ENCODE data around the gene NDUFA7.

NDUFA7 gene

DNA sequence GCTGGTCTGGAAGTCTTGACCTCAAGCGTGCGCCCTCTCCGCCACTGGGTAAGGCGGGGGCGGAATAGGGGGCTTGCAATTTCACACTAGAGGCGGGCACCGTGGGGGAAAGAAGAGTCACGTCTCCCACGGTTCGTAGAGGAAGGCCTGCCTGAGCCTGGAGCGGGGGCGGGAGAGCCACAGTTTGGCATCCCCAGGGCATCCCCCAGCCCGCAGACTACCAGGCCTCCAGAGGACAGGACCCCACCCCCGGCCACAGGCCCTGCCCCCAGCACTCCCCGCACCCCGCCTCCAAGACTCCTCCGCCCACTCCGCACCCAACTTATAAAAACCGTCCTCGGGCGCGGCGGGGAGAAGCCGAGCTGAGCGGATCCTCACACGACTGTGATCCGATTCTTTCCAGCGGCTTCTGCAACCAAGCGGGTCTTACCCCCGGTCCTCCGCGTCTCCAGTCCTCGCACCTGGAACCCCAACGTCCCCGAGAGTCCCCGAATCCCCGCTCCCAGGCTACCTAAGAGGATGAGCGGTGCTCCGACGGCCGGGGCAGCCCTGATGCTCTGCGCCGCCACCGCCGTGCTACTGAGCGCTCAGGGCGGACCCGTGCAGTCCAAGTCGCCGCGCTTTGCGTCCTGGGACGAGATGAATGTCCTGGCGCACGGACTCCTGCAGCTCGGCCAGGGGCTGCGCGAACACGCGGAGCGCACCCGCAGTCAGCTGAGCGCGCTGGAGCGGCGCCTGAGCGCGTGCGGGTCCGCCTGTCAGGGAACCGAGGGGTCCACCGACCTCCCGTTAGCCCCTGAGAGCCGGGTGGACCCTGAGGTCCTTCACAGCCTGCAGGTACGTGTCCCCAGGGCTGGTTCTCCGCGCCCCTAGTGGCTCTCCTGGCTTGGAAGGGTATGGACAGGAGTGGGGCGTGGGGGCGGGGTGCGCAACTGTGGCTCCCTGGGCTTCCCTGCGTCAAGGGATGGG lies 42.9 kb upstream of the NDUFA7 start, which contains the start of gene ANGPTL4:
TSS of gene ANGPTL4 (plus strand) at position 353 of the 969 bp plus-strand sequence. CDS start at position 520, 167 bp downstream.
- H3K4me3 ChIP-seq (ENCODE audit: low read depth, low read length): peak within 1 kb of the TSS; percentile 51
- peaks cover 8% of the 10 kb centered on the region; the same call in 1 of the 2 replicates for H3K27me3 ChIP-seq
- TF ChIP-seq, protein P1, sequence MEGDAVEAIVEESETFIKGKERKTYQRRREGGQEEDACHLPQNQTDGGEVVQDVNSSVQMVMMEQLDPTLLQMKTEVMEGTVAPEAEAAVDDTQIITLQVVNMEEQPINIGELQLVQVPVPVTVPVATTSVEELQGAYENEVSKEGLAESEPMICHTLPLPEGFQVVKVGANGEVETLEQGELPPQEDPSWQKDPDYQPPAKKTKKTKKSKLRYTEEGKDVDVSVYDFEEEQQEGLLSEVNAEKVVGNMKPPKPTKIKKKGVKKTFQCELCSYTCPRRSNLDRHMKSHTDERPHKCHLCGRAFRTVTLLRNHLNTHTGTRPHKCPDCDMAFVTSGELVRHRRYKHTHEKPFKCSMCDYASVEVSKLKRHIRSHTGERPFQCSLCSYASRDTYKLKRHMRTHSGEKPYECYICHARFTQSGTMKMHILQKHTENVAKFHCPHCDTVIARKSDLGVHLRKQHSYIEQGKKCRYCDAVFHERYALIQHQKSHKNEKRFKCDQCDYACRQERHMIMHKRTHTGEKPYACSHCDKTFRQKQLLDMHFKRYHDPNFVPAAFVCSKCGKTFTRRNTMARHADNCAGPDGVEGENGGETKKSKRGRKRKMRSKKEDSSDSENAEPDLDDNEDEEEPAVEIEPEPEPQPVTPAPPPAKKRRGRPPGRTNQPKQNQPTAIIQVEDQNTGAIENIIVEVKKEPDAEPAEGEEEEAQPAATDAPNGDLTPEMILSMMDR (IDR thresholded peaks at IDR 0.05; ENCODE audit: low read depth, low read length): no peak; the same call in 1 of the 2 replicates
- no peaks in the 10 kb centered on the region for H3K9me3 ChIP-seq
- peaks cover 8% of the 10 kb centered on the region for H3K4me1 ChIP-seq
- DNase-seq: peak; percentile 68
- no peaks in the 10 kb centered on the region for H3K36me3 ChIP-seq

DNA sequence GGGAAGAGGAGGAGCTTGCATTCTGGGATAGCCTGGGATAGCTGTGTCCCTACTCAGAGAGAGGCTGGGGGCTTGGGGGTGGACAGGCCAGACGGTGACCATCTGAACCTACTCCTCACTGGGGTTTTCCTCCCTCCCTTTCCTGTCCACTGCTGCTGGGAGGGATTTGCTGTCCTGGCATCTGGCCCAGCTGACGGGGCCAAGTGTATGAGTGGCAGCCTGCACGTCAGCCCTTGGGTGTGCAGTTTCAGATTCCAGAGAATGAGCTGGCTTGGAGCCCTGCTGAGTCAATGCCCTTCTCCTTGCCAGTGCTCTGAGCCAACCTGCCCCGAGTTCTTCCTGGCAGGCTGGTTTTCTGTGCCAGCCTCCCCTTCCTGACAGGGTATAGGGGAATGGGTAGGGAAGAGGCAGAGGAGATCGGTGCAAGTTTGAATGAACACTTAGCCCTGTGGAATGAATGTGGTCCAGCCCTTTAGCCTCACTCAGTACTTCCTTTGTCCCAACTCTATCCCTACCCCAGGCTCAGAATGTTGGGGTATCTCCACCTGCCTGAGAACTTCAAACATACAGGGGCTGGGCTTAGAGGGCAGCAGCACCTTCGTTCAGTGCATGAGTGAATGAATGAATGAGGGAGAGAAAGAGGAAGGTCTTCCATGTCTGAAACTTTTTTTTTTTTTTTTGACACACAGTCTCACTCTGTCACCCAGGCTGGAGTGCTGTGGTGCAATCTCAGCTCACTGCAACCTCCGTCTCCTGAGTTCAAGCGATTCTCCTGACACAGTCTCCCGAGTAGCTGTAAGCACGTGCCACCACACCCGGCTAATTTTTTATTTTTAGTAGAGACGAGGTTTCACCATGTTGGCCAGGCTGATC lies 41.0 kb upstream of the NDUFA7 start:
- Histone ChIP-seq H3K4me3 (ENCODE audit: low read depth, low read length) (no peak overlapping the region), H3K36me3 (no peaks in the 10 kb centered on the region), H3K4me1 (peaks cover 3% of the 10 kb centered on the region), H3K9me3 (no peaks in the 10 kb centered on the region; the same call in 1 of the 2 replicates), H3K27me3 (peaks cover 8% of the 10 kb centered on the region; the same call in 1 of the 2 replicates)
- TF ChIP-seq, protein P1 (IDR thresholded peaks at IDR 0.05; ENCODE audit: low read depth, low read length): no peak
- DNase-seq: peak; percentile 69

DNA sequence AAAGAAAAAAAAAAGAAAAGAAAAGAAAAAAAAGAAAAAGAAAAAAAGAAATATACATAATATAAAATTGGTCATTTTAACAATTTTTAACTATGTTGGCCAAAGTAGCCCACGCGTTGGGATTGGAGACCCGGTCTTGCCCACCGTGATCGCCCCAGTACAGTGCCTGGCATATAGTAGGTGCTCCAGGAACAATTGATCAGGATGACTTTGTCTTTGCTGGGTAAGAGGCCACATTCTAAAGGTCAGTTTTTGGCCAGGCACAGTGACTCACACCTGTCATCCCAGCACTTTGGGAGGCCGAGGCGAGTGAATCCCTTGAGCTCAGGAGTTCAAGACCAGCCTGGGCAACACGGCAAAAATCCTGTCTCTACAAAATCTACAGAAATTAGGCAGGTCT lies 39.0 kb upstream of the NDUFA7 start:
- Histone ChIP-seq H3K9me3 (no peaks in the 10 kb centered on the region; the same call in 1 of the 2 replicates), H3K36me3 (no peaks in the 10 kb centered on the region), H3K27me3 (peaks cover 8% of the 10 kb centered on the region; the same call in 1 of the 2 replicates), H3K4me3 (ENCODE audit: low read depth, low read length) (no peak overlapping the region), H3K4me1 (no peaks in the 10 kb centered on the region; the same call in 1 of the 2 replicates)
- TF ChIP-seq, protein P1 (IDR thresholded peaks at IDR 0.05; ENCODE audit: low read depth, low read length): no peak
- DNase-seq: no peak

DNA sequence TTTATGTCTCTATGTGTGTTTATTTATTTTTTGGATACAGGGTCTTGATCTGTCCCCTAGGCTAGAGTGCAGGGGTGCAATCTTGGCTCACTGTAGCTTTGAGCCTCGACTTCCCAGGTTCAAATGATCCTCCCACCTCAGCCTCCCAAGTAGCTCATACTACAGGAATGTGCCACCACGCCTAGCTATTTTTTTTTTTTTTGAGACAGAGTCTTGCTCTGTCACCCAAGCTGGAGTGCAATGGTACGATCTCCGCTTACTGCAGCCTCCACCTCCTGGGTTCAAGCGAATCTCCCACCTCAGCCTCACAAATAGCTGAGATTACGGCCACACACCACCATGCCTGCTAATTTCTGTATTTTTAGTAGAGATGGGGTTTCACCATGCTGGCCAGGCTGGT lies 37.8 kb upstream of the NDUFA7 start:
- no peak for DNase-seq
- TF ChIP-seq, protein P1 (IDR thresholded peaks at IDR 0.05; ENCODE audit: low read depth, low read length): no peak
- Histone ChIP-seq H3K4me3 (ENCODE audit: low read depth, low read length) (no peak overlapping the region), H3K9me3 (no peaks in the 10 kb centered on the region; the same call in 1 of the 2 replicates), H3K36me3 (no peaks in the 10 kb centered on the region), H3K27me3 (peaks cover 8% of the 10 kb centered on the region; the same call in 1 of the 2 replicates), H3K4me1 (no peaks in the 10 kb centered on the region; the same call in none of the 2 replicates)

DNA sequence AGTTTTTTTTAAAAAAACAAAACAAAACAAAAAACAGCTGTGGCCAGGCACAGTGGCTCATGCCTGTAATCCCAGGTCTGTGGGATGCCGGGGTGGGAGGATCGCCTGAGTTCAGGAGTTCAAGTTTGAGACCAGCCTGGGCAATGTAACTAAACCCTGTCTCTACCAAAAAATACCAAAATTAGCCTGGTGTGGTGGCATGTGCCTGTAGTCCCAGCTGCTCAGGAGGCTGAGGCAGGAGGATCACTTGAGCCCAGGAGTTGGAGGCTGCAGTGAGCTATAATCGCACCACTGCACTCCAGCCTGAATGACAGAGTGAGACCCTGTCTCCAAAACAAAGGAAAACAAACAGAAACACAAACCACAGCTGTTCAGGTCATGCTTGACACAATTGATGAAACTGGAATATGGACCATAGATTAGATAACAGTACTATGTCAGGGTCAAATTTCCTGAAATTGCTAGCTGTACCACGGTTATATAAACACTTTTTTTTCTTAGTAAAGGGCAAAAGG lies 35.9 kb upstream of the NDUFA7 start:
- no peak for DNase-seq
- TF ChIP-seq, protein P1 (IDR thresholded peaks at IDR 0.05; ENCODE audit: low read depth, low read length): no peak

More for the DNA sequence above, 35.9 kb upstream of the NDUFA7 start:
- Histone ChIP-seq H3K4me1 (no peaks in the 10 kb centered on the region; the same call in none of the 2 replicates), H3K27me3 (peaks cover 8% of the 10 kb centered on the region), H3K9me3 (no peaks in the 10 kb centered on the region; the same call in 1 of the 2 replicates), H3K4me3 (ENCODE audit: low read depth, low read length) (no peak overlapping the region), H3K36me3 (no peaks in the 10 kb centered on the region)
